Lung (tissue), 12 donors: Measurements from ENCODE around the gene NRCAM. TPM values are rescaled to one million over a fixed set of nuclear protein-coding genes. Genes with fewer than 3 reads are reported as not detected.

Experiments used
- ATAC-seq: fragments of 200-7000 bp; cut with Tn5 transposase; one replicate; pipeline ENCODE4 v1.9.1; 2020; ENCODE audit warnings: moderate number of reproducible peaks; ENCODE audit not compliant: insufficient read depth, low FRiP score
- DNase-seq, 3 donors: peaks; one replicate each; pipeline ENCODE4 v3.0.0-alpha.2; 2013 to 2017
- H3K27ac ChIP-seq, 2 donors: one replicate each; pipeline ENCODE4 v1.5.1; 2013; ENCODE audit warnings: mild to moderate bottlenecking in 2 of 2, moderate library complexity in 2 of 2, control low read depth in 1 of 2, inconsistent platforms in 1 of 2, low read depth in 1 of 2, low read length in 1 of 2
- H3K27me3 ChIP-seq, 3 donors: one replicate each; pipeline ENCODE4 v1.5.1; 2013; ENCODE audit warnings: low read length in 2 of 3; ENCODE audit not compliant: control insufficient read depth in 3 of 3, insufficient read depth in 3 of 3
- H3K36me3 ChIP-seq, 4 donors: one replicate each; pipeline ENCODE4 v1.5.1; 2013; ENCODE audit warnings: low read length in 4 of 4, mild to moderate bottlenecking in 1 of 4, moderate library complexity in 1 of 4; ENCODE audit not compliant: control insufficient read depth in 4 of 4, insufficient read depth in 4 of 4
- H3K4me1 ChIP-seq, 5 donors: one replicate each; pipeline ENCODE4 v1.5.1; 2013; ENCODE audit warnings: low read length in 5 of 5, mild to moderate bottlenecking in 2 of 5, moderate library complexity in 1 of 5; ENCODE audit not compliant: control insufficient read depth in 5 of 5, insufficient read depth in 5 of 5
- H3K4me3 ChIP-seq: one replicate; pipeline ENCODE4 v1.5.1; 2013; ENCODE audit warnings: mild to moderate bottlenecking, control low read depth, moderate library complexity
- H3K9ac ChIP-seq, 2 donors: one replicate each; pipeline ENCODE4 v1.5.1; 2013; ENCODE audit warnings: low read length in 2 of 2, control low read depth in 1 of 2; ENCODE audit not compliant: insufficient read depth in 1 of 2
- H3K9me3 ChIP-seq, 4 donors: one replicate each; pipeline ENCODE4 v1.5.1; 2013; ENCODE audit warnings: low read length in 3 of 4, mild to moderate bottlenecking in 1 of 4, moderate library complexity in 1 of 4; ENCODE audit not compliant: control insufficient read depth in 4 of 4, insufficient read depth in 3 of 4
- WGBS, 2 donors: extraction: QIAGEN DNeasy Blood & Tissue Kit; methylation state at CpG; one replicate each; pipeline ENCODE4 v1.1.7; 2013; 5-methylcytosine and 5-hydroxymethylcytosine counted together
- polyA plus RNA-seq, 2 donors: library from polyadenylated mRNA; stranded (reverse); fragments of 200-250 nt; gene quantifications; one replicate each; pipeline ENCODE4 v1.2.1, GENCODE V29; 2013
- total RNA-seq, 2 donors: library from RNA; depleted of rRNA in 1 of 2; stranded (reverse); fragments of >200 nt in 1 of 2; gene quantifications; one replicate each; pipeline ENCODE4 v1.2.1, GENCODE V29; 2014 to 2021
- TF ChIP-seq, protein P1 (sequence below): IDR thresholded peaks from 2 replicates; pipeline ENCODE4 v1.5.1; 2012; ENCODE audit warnings: mild to moderate bottlenecking; ENCODE audit errors: control extremely low read depth, extremely low read depth
- donor health status: control.
- donor health status: control.
- donor health status: Bipolar disorder and iron deficiency.
- donor health status: healthy.
- donor health status: DM: yes; HTN: yes; CAD: no.

The NRCAM gene
- total and polyA plus RNA-seq, 4 donors, result 2.5 to 32.4 (median 11.0) TPM

DNA sequence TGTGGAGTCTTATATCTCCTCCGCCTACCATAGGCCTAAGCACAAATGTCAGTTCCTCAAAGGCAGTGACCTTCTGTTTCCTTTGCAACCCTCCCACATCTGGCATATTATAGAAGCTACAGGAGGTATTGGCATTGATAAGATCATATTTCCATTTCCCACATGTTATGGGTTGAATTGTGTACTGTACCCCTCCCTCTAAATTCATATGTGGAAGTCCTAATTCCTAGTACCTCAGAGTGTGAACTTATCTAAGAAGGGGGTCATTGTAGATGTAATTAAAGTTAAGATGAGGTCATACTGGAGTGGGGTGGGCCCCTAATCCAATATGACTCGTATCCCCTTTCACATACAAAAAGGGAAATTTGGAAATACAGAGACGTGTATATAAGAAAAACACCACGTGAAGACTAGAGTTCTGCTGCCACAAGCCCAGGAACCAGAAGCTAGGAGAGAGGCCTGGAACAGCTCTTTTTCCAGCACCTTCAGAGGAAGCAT, 320.0 kb downstream of the NRCAM start:
- H3K36me3 ChIP-seq, result no peaks in the 10 kb centered on the region
- no peaks in the 10 kb centered on the region for H3K9me3 ChIP-seq
- DNase-seq (no peak), ATAC-seq (no peak)
- H3K4me1 ChIP-seq, result no peaks in the 10 kb centered on the region
- no peaks in the 10 kb centered on the region for H3K27me3 ChIP-seq
- no peak overlapping the region for H3K27ac ChIP-seq
- H3K9ac ChIP-seq, result no peak overlapping the region
- TF ChIP-seq, protein P1, sequence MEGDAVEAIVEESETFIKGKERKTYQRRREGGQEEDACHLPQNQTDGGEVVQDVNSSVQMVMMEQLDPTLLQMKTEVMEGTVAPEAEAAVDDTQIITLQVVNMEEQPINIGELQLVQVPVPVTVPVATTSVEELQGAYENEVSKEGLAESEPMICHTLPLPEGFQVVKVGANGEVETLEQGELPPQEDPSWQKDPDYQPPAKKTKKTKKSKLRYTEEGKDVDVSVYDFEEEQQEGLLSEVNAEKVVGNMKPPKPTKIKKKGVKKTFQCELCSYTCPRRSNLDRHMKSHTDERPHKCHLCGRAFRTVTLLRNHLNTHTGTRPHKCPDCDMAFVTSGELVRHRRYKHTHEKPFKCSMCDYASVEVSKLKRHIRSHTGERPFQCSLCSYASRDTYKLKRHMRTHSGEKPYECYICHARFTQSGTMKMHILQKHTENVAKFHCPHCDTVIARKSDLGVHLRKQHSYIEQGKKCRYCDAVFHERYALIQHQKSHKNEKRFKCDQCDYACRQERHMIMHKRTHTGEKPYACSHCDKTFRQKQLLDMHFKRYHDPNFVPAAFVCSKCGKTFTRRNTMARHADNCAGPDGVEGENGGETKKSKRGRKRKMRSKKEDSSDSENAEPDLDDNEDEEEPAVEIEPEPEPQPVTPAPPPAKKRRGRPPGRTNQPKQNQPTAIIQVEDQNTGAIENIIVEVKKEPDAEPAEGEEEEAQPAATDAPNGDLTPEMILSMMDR, result no peak
- 28 to 62% methylated on average over 4 of the region's 4 CpGs for WGBS, 2 donors
- H3K4me3 ChIP-seq, result no peak overlapping the region

DNA sequence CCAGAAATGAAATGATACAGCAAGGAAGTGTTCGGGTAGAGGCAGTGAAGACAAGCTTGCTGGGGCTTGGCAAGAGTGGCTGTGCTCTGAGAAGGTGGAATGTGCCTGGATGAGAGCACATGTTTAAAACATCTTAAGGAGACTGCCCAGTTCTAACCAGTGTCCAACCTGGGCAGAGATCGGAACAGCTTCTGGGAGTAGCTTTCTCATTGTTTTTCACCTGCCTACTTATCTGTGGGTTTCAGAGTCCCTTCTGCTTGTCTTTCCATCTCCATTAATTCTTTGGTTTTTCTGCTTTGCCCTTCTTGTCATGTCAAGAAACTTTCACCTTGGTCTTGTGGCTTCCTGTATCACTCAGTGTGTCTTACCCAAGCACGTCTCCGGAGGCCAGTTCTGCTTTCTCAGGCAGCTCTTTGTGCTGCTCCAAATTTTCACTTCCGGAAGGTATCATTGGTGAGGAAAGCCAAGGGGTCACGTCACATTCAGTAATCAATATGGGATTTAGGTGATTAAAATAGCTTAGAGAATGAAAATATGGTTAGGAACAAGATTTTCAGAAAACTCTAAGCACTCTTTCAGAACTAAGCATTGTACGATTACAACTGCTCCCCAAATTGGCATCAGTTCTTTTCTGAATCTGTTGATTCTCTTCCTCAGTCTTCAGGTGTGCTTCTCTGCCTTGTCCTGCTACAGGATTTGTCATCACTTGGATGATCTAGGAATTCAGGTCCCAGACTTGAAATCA, 320.6 kb downstream of the NRCAM start:
- Histone ChIP-seq H3K27me3 (no peaks in the 10 kb centered on the region), H3K4me1 (no peaks in the 10 kb centered on the region), H3K27ac (no peak overlapping the region), H3K36me3 (no peaks in the 10 kb centered on the region), H3K9ac (no peak overlapping the region), H3K4me3 (no peak overlapping the region), H3K9me3 (no peaks in the 10 kb centered on the region)
- no peak for ATAC-seq
- DNase-seq, result no peak
- WGBS, 2 donors, result 38 to 75% methylated on average over 7 of the region's 7 CpGs
- TF ChIP-seq, protein P1, result no peak

DNA sequence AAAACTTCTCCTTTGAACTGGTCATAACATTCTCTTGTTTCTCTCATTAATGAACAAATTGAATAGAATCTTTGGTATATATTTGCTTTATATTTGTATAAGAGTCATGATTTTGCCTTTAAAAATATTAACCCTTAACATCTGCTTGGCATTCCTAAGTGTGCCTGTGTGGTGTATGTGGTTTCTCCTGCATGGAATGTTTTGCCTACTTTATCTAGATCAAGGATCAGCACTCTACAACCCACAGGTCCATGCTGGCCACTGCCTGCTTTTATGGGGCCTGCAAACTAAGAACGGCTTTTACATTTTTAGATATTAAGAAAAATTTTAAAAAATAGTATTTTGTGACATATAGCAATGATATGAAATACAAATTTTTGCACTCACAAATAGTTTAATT, 321.8 kb downstream of the NRCAM start:
- DNase-seq (no peak), ATAC-seq (no peak)
- 95 to 98% methylated on average over 1 of the region's 1 CpG for WGBS, 2 donors
- Histone ChIP-seq H3K9me3 (no peaks in the 10 kb centered on the region), H3K36me3 (no peaks in the 10 kb centered on the region), H3K4me1 (no peaks in the 10 kb centered on the region), H3K9ac (no peak overlapping the region), H3K27ac (no peak overlapping the region), H3K27me3 (no peaks in the 10 kb centered on the region), H3K4me3 (no peak overlapping the region)
- TF ChIP-seq, protein P1, result no peak
